Sigmoid colon (tissue), 4 donors: ENCODE data around the gene TMEM132D.

ENCODE experiments used
- CTCF ChIP-seq, 4 experiments: fragments of 450-650 bp in 3 of 4; fragments of 200-600 bp in 1 of 4; IDR thresholded peaks; one replicate each; pipeline ENCODE4 v1.5.1; 2016 to 2019; ENCODE audit warnings: antibody characterized with exemption in 4 of 4, mild to moderate bottlenecking in 3 of 4, moderate library complexity in 2 of 4
- EP300 ChIP-seq, 4 donors: sonication (generic); formaldehyde crosslinking; IDR thresholded peaks; one replicate each; pipeline ENCODE4 v1.6.1; 2017; ENCODE audit warnings: antibody characterized with exemption in 4 of 4
- POLR2A ChIP-seq, 2 donors: fragments of 450-650 bp; IDR thresholded peaks; one replicate each; pipeline ENCODE4 v1.6.1; 2016; ENCODE audit warnings: antibody characterized with exemption in 2 of 2, mild to moderate bottlenecking in 2 of 2, moderate library complexity in 2 of 2

- no peak for TF ChIP-seq POLR2A (IDR thresholded peaks at IDR 0.05)
- TF ChIP-seq CTCF (IDR thresholded peaks at IDR 0.05): no peak
- TF ChIP-seq EP300 (IDR thresholded peaks at IDR 0.05): no peak
Observed at GRCh38 chr12:129776977-129777667, 126.7 kb downstream of the TMEM132D start.
